MG63 (cell line): ENCODE measurements around the gene SAE1. TPM values are rescaled to one million over a fixed set of nuclear protein-coding genes. Genes with fewer than 3 reads are reported as not detected.

ENCODE experiments used
- DNase-seq: peaks from one replicate; pipeline ENCODE4 v3.0.0-alpha.2; 2020
- H3K27me3 ChIP-seq: fragments of 250-450 bp; sonication (Bioruptor Pico); 2 replicates; pipeline ENCODE4 v1.5.1; 2020; ENCODE audit warnings: mild to moderate bottlenecking, moderate library complexity
- H3K36me3 ChIP-seq: fragments of 250-450 bp; sonication (Bioruptor Pico); 2 replicates; pipeline ENCODE4 v1.5.1; 2020; ENCODE audit warnings: mild to moderate bottlenecking, moderate library complexity
- H3K4me3 ChIP-seq: fragments of 250-450 bp; sonication (Bioruptor Pico); 2 replicates; pipeline ENCODE4 v1.5.1; 2020; ENCODE audit warnings: mild to moderate bottlenecking, moderate library complexity
- H3K9me3 ChIP-seq: fragments of 250-450 bp; sonication (Bioruptor Pico); 2 replicates; pipeline ENCODE4 v1.5.1; 2020; ENCODE audit warnings: mild to moderate bottlenecking, moderate library complexity
- total RNA-seq: library from RNA; depleted of rRNA; stranded (reverse); fragments of >200 nt; shearing (Covaris generic); gene quantifications from 2 replicates; pipeline ENCODE4 v1.2.3, GENCODE V29; 2014; ENCODE audit warnings: low replicate concordance

The SAE1 gene
- total RNA-seq, 1 experiment from 2014 or later, result 411 TPM

DNA sequence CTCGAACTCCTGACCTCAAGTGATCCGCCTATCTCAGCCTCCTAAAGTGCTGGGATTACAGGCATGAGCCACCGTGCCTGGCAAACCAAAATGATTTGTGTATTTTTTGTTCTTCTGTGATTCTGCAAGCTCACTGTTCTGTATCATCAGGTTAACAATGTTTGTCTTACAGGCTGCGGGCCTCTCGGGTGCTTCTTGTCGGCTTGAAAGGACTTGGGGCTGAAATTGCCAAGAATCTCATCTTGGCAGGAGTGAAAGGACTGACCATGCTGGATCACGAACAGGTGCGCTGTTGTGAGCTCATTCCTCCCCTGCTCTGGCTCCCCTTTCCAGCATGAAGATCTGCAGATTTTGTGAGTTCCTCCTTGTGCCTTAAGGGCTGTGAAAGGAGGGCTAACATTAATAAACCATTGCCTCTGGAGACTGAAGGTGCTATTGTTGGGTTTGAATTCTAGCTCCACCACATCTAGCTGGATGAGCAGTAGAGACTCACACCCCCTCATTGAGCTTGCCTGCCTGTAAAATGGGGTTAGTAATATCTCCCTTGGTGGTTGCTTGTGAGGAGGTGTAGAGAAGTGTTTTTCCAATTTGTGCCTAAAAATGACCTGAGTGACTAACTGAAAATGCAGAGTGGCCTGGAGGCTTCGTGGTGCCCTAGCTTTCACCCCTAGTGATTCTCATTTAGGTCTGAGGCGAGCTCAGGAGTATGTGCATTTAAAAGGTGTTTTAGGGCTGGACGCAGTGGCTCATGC, 12.9 kb downstream of the SAE1 start:
- Histone ChIP-seq H3K27me3 (no peaks in the 10 kb centered on the region), H3K4me3 (no peak overlapping the region), H3K36me3 (peaks cover 81% of the 10 kb centered on the region), H3K9me3 (no peaks in the 10 kb centered on the region)
- no peak for DNase-seq

GRCh38 chr19:47144630-47145029, 14.0 kb downstream of the SAE1 start:
- peaks cover 81% of the 10 kb centered on the region for H3K36me3 ChIP-seq
- no peak overlapping the region for H3K4me3 ChIP-seq
- H3K27me3 ChIP-seq, result no peaks in the 10 kb centered on the region
- DNase-seq, result no peak
- H3K9me3 ChIP-seq, result no peaks in the 10 kb centered on the region

DNA sequence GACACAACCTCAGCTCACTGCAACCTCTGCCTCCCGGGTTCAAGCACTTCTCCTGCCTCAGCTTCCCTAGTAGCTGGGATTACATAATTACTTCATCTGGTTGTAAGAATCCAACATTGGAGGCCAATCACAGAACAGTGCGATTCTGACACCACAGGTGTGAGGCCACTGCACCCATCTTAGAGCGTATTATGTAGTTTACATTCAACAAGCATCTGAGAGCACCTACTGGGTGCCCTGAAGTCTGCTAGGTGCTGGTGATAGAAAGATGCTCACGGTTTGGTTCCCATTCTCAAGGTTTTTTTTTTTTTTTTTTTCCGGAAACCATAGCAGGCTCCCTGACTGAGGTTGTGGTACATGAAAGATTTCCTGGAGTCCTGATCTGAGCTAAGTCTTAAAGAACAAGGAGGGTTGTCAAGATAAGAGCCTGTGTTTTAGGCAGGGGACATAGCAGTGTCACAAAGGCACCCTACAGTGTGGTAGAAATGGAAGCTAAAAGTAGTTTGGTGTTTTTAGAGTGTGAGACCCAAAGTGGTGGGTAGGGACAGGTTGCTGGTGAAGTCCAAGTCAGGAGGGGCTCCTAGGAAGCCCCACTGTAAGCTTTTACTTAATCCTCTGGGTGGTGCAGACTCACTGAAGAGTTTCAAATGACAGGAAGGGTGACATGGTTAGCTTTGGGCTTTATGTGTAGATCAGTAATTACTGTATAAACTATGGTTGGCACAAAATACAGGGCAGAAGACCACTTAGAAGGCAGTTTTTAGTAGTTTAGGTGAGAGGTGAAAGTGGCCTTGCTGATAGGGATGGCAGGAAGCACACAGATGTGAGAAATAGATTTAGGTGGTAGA, 15.2 kb downstream of the SAE1 start:
- Histone ChIP-seq H3K4me3 (no peak overlapping the region), H3K36me3 (peaks cover 89% of the 10 kb centered on the region), H3K9me3 (no peaks in the 10 kb centered on the region), H3K27me3 (no peaks in the 10 kb centered on the region)
- DNase-seq, result no peak

DNA sequence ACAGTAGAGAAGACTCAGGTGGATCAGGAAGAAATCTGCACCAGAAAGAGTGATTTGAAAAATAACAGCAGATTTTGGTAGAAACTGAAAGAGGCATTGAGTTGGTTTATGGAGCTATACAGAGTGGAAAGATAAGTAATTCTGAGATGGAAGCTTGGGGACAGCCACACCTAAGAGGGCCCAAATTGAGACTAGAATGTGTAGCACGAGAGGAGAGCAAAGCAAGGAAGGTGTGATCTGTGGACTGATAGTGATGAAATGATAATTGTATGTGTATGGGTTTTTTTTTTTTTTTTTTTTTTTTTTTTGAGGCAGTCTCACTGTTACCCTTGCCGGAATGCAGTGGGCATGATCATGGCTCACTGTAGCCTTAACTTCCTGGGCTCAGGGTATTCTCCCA, 16.3 kb downstream of the SAE1 start:
- no peak for DNase-seq
- peaks cover 92% of the 10 kb centered on the region for H3K36me3 ChIP-seq
- H3K9me3 ChIP-seq, result no peaks in the 10 kb centered on the region
- no peak overlapping the region for H3K4me3 ChIP-seq
- H3K27me3 ChIP-seq, result no peaks in the 10 kb centered on the region

- H3K27me3 ChIP-seq, result no peaks in the 10 kb centered on the region
- H3K4me3 ChIP-seq, result no peak overlapping the region
- peaks cover 88% of the 10 kb centered on the region for H3K36me3 ChIP-seq
- no peaks in the 10 kb centered on the region for H3K9me3 ChIP-seq
- DNase-seq, result no peak
Observed at GRCh38 chr19:47151627-47152026, 21.0 kb downstream of the SAE1 start.

DNA sequence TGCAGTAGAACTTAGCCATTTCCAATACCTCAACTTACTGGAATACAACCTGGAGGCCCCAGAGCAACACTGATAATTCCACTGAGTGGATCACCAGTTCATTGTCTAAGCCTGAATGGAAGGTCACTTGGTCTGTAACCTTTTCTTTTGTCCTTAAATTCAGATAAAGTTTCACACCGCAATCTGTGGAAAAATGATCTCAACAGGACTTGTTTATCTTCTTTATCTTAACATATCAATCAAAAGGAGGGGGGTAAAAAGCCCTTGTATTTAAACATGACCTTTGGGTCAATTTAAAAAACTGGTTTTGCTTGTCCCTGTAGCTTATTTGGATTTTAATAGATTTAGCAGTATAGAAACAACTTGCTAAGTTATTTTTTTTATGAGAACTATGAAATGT, 21.6 kb downstream of the SAE1 start:
- Histone ChIP-seq H3K9me3 (no peaks in the 10 kb centered on the region), H3K27me3 (no peaks in the 10 kb centered on the region), H3K4me3 (no peak overlapping the region), H3K36me3 (peaks cover 90% of the 10 kb centered on the region)
- no peak for DNase-seq

- no peaks in the 10 kb centered on the region for H3K9me3 ChIP-seq
- H3K36me3 ChIP-seq, result peaks cover 92% of the 10 kb centered on the region
- DNase-seq, result no peak
- H3K4me3 ChIP-seq, result no peak overlapping the region
- H3K27me3 ChIP-seq, result no peaks in the 10 kb centered on the region
Observed at GRCh38 chr19:47152632-47153031, 22.0 kb downstream of the SAE1 start.

DNA sequence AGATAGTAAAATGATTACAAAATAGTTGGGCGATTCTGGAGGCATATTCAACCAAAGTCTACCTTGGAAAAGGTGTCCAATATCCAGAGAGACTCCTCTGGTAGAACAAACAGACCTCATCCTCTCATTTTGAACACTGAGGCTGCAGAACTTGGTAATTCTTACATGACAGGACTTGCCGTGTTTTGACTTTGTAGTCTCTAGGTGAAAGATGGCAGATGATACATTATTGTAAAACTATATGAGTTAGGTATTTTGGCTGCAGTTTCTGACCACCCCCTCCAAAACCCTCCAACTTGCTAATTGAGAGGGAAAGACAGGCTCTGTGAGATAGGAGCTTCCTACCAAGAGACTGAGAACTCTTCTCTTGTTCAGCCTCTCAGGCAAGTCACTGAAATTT, 22.6 kb downstream of the SAE1 start:
- Histone ChIP-seq H3K27me3 (no peaks in the 10 kb centered on the region), H3K9me3 (no peaks in the 10 kb centered on the region), H3K36me3 (peaks cover 92% of the 10 kb centered on the region), H3K4me3 (no peak overlapping the region)
- no peak for DNase-seq

DNA sequence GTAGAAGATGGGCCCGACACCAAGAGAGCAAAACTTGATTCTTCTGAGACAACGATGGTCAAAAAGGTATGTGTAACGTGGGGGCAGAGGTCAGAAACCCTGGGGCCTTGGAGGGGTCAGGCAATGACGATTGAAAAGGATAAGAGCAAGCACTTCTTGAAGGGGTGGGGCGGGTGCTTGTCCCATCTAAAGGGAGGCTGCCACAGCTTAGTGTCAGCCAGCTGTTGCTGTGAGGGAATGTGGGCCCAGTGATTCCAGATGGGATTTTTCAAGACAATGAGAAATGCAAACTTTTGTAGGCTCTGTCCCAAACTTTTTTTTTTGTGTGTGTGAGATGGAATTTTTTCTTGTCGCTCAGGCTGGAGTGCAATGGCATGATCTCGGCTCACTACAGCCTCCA, 24.5 kb downstream of the SAE1 start:
- Histone ChIP-seq H3K27me3 (no peaks in the 10 kb centered on the region), H3K9me3 (no peaks in the 10 kb centered on the region), H3K4me3 (no peak overlapping the region), H3K36me3 (peaks cover 91% of the 10 kb centered on the region)
- no peak for DNase-seq

- Histone ChIP-seq H3K27me3 (no peaks in the 10 kb centered on the region), H3K4me3 (no peak overlapping the region), H3K36me3 (peaks cover 89% of the 10 kb centered on the region), H3K9me3 (no peaks in the 10 kb centered on the region)
- DNase-seq, result no peak
Observed at GRCh38 chr19:47156861-47157430, 26.3 kb downstream of the SAE1 start.

GRCh38 chr19:47157431-47158321, 27.0 kb downstream of the SAE1 start:
- Histone ChIP-seq H3K4me3 (no peak overlapping the region), H3K27me3 (no peaks in the 10 kb centered on the region), H3K9me3 (no peaks in the 10 kb centered on the region), H3K36me3 (peaks cover 87% of the 10 kb centered on the region)
- no peak for DNase-seq

- H3K36me3 ChIP-seq, result peaks cover 82% of the 10 kb centered on the region
Observed at GRCh38 chr19:47158367-47158791, 27.7 kb downstream of the SAE1 start.

DNA sequence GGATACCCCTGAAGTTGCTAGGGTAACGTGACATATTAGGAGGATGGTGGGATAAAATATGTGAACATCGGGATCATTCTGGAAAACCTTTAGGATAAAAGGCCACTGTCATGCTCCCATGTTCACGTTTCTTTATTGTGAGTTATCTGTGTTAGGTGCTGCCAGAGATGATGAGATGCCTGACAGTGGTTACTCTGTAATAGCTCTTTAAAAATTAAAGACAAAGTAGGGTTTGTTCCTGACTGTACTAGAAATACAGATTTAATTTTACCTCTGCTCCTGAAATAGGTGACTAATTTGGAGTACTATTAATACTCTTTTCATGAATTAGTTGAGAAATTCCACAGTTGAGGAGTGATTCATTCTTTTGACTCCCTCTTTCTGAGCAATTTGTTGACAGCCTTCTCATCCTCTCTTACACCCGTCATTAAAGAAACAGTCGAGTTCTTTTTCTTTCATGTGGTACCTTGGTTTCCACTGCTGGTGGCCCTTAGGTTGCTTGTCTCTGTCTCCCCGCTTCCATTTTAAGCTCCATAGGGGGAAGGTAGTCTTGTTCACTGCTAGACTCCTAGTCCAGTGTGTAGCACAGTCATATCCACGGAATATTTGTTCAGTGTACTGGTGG, 28.4 kb downstream of the SAE1 start:
- H3K9me3 ChIP-seq, result no peaks in the 10 kb centered on the region

More at GRCh38 chr19:47158367-47158791, 27.7 kb downstream of the SAE1 start:
- Histone ChIP-seq H3K9me3 (no peaks in the 10 kb centered on the region), H3K27me3 (no peaks in the 10 kb centered on the region), H3K4me3 (no peak overlapping the region)
- no peak for DNase-seq

GRCh38 chr19:47161876-47162489, 31.3 kb downstream of the SAE1 start:
- DNase-seq, result no peak
- Histone ChIP-seq H3K4me3 (no peak overlapping the region), H3K36me3 (peaks cover 76% of the 10 kb centered on the region)

More for the DNA sequence above, 28.4 kb downstream of the SAE1 start:
- H3K4me3 ChIP-seq, result no peak overlapping the region
- no peaks in the 10 kb centered on the region for H3K27me3 ChIP-seq
- no peak for DNase-seq
- peaks cover 80% of the 10 kb centered on the region for H3K36me3 ChIP-seq

GRCh38 chr19:47168065-47168464, 37.4 kb downstream of the SAE1 start:
- H3K27me3 ChIP-seq, result no peaks in the 10 kb centered on the region
- peaks cover 84% of the 10 kb centered on the region for H3K36me3 ChIP-seq
- H3K9me3 ChIP-seq, result no peaks in the 10 kb centered on the region
- DNase-seq, result no peak
- H3K4me3 ChIP-seq, result no peak overlapping the region

More at GRCh38 chr19:47161876-47162489, 31.3 kb downstream of the SAE1 start:
- no peaks in the 10 kb centered on the region for H3K9me3 ChIP-seq
- H3K27me3 ChIP-seq, result no peaks in the 10 kb centered on the region
